NOMO-1 treated with dmso at 0.1 percent for 144 hours (cell line): ENCODE data around the gene KRTAP17-1.

ENCODE experiments used
- DNase-seq: peaks from one replicate; lab custom pipeline; 2025; ENCODE audit not compliant: unreplicated experiment; lab: John Stamatoyannopoulos, UW

Gene KRTAP17-1

DNA sequence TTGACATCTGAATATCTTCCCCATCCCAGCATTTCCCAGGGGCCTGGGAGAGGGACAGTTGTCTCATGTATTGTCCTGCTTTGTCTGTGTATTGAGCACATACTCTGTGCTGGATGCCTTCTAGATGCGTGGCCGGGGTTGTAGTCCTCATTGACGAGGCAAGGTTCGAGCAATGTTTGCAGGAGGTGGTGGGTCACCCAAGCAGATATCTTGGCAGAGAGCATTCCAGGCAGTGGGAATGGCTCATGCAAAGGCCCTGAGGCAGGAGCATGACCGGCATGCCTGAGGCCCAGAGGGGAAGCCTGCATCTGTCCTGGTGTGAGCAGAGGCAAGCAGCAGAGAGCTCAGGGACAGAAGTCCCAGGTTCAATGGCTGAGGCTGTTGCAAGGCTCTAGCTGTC, 17.6 kb upstream of the KRTAP17-1 start:
- DNase-seq: no peak

DNA sequence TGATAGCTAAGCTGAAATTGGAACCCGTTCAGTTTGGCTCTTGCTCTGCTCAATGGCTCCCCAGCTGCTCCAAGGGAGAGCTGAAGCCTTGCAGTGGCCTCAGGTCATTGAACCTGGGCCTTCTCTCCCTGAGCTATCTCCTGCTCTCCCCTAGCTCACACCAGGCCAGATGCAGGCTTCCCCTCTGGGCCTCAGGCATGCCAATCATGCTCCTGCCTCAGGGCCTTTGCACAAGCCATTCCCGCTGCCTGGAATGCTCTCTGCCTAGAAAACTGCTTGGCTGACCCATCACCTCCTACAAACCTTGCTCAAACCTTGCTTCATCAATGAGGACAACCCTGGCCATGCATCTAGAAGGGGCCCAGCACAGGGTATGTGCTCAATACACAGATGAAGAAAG, 16.7 kb upstream of the KRTAP17-1 start:
- DNase-seq: no peak

DNA sequence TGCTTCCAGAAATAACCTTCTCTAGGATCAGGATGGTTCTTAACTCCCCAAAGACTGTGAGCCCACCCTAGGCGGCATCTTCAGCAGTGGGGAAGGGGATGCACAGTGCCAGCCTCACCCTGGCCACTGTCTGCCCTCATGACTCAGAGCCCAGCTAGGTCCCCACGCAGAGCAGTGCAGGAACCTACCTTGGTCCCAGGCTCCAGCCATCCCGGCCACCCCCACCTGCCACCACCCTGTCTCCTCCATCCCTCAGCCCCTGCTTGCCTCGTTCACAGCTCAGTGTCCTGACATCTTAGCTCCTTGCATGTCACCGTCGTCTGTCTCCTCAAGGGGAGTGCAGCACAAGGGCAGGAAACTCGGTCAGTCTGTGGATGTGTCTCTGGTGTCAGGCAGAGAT, 16.1 kb upstream of the KRTAP17-1 start:
- no peak for DNase-seq

DNA sequence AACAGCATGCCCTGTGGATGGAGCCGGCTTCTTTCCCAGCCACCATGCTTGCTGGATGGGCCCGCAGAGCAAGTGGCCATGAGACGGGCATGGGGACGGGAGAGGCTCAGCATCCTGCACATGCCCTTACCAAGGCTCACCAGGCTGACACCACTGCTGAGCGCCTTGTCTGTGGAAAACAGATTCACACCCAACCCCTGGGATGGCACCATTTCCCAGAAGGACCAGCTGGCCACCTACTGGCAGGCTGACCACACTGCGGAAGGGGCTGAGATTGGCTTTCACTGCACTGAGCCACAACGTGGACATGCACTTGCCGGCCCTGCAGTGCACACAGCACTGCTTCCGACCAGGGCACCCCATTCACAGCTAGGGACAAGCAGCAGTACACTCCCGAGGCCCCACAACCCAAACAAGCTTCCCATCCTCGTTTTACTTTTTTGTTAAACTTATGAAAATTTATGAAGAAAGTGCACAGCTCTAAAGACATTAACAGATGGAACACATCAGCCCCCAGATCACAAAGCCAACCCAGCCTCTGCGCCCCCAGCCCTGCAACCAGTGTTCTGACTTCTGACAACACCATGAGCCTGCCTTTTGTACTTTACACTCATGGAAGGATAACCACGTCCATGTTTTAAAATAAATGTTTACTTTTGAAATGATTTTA, 13.9 kb upstream of the KRTAP17-1 start:
- DNase-seq: no peak

DNA sequence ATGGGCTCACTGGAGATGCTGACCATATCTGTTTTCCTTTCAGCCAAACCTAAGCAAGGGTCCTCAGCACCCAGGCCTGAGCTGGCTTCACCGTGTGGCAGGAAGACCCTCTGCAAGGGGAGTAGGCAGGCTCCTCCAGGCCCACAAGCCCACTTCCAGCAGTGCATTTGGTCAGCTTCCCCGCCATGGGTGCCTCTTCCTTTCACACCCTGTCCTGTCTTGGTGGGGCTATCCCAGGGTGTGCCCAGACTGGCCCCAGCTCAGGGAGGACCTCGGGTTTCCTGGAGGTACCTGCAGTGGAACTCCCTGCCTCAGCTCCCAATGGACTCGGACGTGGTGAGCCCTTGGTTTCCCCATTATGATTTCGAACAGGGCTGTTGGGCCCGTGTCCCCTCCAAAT, 12.7 kb upstream of the KRTAP17-1 start:
- DNase-seq: no peak

DNA sequence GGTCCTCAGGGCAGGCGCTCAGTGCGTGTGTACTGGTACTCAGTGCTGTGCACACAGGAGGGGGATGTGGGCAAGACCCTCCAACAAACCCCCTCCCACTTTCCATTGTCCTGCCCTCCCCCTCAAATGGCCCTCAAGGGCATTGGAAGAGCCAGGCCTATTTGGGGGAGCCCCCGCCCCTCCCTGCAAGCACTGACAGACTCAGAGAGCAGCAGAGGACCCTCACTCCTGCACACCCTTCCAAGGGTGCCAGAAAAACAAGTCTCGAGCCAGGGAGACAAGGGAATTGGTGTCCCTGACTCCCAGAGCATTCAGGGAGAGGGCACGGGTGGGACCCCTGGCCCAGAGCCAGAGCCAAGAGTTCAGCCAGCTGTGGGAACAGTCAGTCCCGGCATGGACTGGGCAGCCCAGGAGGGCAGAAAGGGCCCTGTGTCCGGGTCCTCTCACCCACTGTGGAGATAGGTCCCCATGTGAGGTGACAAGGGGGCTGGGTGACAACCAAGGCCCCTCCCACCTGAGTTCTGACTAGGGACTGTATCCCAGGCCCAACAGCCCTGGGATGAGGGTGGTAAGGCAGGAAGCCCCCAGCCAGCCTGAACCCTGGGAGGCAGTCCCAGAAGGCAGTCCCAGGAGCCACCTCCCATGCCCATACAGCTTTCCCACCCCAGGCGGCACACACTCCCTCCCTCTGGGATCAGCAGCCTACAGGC, 12.1 kb upstream of the KRTAP17-1 start:
- DNase-seq: no peak

DNA sequence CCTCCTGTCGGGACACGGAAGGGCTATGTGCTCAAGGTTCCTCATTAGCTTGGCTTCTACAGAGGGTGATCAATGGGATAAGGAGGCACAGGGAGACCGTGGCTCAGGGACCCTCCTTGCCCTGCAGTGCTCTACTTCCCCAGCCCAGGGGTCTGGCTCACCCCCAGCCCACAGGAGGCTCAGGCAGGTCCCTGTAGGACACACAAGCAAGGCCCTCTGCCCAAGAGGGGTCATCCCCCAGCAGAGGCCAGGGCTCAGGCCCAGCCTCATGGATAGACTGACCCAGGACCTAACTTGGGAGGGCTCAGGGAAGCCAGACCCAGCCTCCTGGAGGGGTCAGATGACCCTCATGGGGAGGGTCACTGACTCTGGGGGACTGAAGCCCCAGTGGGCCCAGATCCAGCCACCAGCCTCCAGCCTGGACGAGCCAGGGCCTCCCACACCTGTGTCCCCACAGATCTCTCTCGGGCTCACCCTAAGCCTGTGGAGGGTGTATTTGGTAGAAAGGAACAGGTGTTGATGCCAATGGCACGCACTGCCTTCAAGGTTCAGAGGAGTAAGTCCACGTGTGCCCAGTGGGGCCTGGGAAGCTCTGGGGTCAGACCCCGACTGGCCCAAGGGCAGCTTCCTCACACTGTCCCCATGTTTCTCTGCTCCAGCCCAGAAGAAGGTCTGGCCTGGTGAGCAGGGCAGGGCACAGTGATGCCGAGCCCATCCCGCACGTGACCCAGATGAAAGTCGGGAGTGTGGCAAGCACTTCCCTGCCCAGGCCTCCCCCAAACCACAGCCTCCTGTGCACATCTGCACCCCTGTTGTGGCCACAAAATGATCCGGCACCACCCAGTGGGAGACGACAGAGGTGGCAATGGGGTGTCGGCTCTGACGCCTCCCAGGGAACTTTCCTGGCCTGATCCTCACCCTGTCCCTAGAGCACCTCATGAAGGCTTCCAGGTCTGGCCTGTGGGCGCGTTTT, 10.9 kb upstream of the KRTAP17-1 start:
- no peak for DNase-seq

DNA sequence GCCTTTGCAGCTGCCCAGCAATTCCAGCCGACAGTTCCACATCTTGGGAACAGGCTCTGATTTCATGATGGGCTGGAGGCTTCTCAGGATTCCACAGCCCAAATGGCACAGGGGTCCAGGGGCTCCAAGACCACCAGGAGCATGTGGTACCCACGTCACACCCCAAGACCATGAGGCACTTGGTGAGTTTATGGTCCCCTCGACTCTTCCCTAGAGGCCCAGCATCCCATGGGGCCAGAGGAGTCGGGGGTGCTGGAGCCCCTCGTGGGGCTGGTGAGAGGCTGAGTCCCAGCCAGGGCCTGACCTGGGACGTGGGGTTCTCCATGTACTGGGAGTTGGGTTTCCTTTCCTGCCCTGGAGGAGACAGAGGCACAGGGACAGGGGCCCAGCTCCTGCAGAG, 10.1 kb upstream of the KRTAP17-1 start:
- no peak for DNase-seq

DNA sequence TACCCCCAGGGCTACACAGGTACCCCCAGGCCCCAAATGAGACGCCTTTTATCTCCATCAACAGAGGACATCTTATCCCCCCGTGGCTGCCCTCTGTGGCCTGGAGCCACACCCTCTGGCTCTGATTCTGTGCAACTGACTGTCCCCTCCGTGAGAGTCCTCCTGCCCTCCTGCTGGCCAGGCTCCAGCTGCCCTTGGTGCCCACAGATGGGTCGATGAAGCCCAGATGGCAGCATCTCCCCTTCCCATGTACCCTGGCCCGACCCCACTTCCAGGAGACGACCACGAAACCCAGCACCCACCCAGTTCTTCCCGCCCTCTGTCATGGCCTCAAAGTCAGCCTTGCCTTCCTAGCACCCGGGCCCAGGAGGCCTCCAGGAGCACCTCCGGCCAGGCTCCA, 9.6 kb upstream of the KRTAP17-1 start:
- no peak for DNase-seq

DNA sequence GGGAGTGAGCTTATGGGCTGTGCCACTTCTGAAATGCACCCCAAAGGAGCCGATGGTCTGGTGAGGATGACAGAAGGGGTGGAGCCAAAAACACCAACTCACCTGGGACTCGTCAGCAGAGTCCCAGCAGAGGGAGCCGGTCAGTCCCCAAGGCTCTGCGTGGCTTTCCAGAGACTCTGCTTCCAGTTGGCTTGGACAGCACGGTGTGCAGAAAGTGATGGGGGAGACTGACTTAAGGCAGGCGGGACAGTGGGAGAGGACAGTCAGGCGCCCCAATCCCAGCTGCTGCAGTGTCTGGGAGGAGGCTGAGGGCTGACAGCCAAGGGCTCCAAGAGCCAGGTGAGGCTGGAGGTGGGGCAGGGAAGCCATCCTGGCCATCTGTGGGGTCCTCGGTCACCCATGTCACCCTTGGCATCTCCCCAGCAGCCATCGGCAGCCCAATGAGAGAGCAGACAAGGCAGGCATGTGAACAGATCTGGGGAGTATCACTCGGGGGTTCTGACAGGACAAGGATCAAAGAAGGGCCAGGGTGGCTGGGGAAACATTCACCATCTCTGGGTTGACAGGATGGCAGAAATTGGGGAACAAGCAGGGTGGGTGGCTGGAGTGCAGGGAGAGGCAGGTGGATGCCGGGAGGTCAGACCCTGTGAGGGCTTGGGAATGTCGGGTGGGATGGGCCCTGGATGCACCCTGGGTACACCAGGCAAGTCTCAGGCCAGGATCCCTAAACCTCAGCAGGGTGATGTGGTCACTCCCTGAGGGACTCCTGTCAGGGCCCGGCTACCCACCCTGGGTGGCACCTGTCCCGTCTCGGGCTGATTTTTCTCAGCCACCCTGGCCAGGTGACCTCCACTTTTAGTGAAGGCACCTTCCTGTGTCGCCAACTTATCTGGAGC, 8.9 kb upstream of the KRTAP17-1 start:
- DNase-seq: no peak

DNA sequence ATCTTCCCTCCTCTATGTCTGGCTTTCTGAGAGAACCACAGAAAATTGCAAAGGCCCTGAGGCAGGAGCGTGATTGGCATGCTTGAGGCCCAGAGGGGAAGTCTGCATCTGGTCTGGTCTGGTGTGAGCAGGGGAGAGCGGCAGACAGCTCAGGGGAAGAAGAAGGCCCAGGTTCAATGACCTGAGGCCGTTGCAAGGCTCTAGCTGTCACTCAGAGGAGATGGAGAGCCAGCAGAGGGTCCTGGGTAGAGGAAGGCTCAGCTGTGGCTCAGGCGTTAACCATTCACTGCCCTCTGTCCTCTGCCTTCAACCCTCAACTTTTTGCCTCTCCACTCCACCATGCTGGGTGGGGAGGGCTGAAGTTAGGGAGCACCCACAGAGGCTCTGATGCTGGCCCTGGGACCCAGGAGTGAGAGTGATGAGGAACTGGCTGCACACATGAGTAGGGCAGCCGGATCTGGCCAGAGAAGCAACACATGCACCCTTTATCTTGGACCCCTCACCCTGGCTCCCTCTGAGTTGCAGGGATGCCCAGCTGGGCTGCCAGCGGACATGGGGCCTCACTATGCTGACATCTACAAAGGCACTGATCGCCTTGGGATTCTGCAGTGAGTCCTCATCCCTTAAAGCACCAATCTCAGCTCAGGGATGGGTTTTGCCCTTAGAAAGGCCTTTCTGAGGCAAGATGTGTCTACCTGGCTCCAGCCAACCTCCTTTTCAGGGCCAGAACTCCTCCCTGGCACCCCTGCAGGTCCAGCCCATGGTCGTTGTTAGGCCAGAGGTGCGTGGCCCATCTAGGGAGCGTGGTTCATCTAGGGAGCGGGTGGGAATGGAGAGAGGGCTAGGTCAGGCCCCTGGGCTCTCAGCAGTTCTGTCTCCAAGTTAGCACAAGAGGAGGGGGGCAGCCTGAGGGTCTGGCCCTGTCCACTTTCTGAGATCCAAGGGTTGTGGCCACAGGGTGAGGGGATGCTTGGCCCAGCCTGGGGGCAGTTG, 7.7 kb upstream of the KRTAP17-1 start:
- DNase-seq: no peak

DNA sequence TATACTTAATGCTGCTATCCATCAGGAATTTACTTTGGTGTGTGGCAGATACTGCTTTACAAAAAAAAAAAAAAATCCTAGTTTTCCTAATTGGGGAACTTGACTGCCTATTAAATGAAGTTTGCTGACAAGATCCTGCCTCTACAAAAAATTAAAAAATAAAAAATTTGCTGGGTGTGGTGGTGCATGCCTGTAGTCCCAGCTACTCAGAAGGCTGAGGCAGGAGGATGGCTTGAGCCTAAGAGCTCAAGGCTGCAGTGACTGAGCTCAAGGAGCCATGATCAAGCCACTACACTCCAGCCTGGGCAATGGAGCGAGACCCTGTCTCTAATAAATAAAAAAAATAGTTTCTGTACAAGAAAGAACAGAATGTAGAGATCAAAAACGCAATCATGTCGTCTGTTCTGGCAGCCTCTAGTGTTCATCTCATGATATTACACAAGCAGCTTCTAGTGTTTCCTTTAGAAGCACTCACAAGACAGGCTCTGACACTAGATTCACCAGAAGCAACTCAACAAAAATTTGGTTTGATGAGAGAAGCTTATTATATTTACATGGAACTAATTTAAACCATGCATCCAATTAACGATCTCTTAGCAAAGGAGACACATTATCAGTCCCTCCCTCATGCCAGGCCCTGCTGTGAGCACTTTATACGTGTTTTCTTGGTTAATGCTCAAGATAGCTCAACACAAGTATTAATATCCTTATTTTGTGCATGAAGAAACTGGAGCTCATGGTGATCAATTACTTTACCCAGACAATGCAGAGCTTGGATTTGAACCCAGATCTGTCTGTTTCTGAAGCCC, 6.8 kb upstream of the KRTAP17-1 start:
- no peak for DNase-seq

DNA sequence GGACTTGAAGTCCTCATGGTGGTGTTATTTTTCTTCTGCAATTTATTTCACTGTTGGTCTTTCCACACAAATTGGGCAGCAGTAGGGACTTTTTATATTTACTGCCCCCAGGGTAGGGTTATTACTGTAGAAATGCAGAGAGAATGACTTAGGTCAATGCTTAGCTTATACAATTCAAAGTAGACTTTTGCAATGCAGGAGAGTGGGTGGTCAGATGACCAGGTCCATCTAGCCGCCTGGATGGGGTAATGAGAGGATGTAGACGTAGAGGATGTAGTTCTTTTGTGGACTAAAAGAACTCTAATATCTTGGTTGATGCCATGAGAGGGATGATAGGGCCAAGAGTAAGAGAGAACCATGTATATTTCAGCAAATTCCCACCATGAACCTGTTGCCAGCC, 2.7 kb upstream of the KRTAP17-1 start:
- DNase-seq: no peak

DNA sequence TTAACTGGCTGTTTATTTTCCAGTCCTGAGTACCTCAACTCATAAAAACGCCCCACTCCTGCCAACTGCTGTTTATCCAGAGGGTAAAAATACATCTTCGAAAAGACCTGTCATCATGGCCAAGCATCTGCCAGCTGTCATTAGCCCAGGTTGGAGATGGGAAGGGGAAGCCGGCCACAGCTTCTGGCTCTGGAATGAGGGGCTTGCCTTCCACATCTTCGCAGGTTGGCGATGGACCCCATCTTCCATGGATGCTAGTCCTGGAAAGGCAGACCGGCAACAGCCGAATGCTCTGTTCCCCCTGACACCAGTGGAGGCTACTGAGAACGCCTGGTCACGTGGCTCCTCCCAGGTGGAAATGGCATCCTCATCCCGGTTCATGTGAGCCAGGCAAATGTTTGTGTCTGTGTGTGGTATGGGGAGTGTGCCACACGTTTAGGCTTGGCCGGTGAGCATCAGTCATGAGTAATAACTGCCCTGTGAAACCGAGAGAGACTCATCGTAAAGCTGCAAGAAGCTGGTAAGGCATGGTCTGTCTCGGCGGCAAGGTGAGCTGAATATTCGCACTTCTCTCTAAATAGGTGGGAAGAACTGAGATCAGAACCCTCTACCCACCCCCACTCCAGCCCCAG, 420 bp upstream of the KRTAP17-1 start:
- no peak for DNase-seq

DNA sequence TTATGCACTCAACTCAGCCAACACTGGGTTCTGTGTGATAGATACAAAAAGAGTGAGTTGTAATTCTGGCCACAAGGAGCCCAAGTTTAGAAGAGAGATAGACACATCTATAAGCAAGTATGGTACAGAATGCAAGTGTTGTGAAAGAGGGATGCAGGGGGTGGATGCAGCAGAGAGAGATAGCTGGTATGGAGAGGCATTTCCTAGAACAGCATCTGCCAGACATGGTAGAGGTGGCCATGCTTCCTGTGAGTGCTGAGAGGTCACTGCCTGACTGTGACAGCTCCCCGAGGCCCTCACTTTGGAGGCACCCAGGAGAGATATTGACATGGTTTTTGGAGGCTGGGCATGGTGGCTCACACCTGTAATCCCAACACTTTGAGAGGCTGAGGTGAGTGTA, 4.4 kb downstream of the KRTAP17-1 start:
- no peak for DNase-seq

DNA sequence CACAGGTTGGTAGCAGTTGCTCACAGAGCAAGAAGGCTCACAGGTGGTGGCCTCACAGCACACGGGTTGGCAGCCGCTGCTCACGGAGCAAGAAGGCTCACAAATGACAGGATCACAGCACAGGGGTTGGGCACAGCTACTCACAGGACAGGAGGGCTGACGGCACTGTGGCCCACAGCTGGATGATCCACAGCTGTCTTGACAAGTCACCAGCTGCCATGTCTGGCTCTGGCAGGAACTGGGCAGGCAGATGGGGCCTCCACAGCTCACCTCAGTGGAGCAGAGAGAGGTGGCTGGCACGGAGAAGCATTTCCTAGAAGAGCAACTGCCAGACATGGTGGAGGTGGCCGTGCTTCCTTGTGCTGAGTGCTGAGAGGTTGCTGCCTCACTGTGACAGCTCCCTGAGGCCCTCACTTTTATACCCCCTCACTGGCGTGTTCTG, 6.6 kb downstream of the KRTAP17-1 start, which contains the start of gene KRTAP16-1:
KRTAP16-1 (minus strand) TSS at position 392 of the 442 bp plus-strand sequence; CDS start at position 336, 56 bp downstream.
- DNase-seq: no peak

DNA sequence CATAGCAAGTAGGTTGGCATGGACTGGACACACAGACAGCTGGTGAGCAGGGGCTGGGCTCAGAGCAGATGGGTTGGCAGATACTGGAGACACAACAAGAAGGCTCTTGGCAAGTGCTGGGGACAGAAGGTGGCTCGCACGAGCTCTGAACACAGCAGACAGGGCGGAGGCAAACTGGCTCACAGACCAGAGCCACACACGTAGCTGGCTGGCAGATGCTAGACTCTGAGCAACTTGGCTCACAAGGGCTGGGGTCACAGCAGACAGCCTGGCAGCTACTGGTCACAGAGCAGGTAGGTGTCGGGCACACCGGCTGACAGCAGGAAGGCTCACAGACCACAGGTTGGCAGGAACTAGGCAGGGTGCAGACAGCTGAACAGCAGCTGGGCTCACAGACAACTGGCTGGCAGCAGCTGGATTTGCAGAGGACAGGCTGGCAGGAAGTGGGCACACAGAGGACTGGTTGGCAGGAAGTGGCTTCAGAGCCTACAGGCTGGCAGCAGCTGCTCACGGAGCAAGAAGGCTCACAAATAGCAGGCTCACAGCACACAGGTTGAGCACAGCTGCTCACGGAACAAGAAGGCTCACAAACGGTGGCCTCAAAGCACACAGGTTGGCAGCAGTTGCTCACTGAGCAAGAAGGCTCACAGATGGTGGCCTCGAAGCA, 7.1 kb downstream of the KRTAP17-1 start:
- DNase-seq: no peak
